ENCODE measurements around the gene CCNYL1.

DNA sequence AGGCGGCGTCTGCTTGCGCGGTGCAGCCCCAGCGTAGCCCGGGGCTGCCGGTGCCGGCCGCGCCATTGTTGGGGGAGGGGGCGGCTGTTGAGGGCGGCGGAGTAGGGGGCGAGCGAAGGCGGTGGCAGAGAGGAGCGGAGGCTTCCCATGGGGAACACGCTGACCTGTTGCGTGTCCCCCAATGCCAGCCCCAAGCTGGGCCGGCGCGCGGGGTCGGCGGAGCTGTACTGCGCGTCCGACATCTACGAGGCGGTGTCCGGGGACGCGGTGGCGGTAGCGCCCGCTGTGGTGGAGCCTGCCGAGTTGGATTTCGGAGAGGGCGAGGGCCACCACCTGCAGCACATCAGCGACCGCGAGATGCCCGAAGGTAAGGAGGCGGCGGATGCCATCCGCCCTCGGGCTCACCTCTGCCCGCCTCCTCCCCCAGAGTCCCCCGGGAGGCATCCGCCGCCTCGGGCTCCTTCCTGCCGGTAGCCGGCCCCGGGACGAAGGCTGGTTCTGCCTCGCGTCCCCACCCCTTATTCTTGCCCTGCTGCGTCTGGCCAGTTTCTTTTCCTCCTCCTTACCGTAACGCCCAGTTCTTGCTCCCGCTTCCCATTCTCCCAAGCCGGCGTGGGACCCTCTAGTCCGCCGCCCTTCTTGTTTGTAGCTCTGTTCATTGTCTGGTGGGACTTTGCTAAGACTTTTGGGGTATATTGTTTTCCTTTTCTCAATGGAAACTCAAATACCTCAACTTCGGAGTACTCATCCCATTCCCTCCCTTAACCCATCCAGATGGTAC, 500 bp downstream of the CCNYL1 start:
- TF ChIP-seq, protein P1, sequence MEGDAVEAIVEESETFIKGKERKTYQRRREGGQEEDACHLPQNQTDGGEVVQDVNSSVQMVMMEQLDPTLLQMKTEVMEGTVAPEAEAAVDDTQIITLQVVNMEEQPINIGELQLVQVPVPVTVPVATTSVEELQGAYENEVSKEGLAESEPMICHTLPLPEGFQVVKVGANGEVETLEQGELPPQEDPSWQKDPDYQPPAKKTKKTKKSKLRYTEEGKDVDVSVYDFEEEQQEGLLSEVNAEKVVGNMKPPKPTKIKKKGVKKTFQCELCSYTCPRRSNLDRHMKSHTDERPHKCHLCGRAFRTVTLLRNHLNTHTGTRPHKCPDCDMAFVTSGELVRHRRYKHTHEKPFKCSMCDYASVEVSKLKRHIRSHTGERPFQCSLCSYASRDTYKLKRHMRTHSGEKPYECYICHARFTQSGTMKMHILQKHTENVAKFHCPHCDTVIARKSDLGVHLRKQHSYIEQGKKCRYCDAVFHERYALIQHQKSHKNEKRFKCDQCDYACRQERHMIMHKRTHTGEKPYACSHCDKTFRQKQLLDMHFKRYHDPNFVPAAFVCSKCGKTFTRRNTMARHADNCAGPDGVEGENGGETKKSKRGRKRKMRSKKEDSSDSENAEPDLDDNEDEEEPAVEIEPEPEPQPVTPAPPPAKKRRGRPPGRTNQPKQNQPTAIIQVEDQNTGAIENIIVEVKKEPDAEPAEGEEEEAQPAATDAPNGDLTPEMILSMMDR (IDR thresholded peaks at IDR 0.05; ENCODE audit: poor library complexity, severe bottlenecking) = no peak
- TF ChIP-seq POLR2AphosphoS5 (IDR thresholded peaks at IDR 0.05) (no peak), EZH2 (IDR thresholded peaks at IDR 0.05; ENCODE audit: borderline replicate concordance, insufficient read depth, low read length, poor library complexity, severe bottlenecking) (no peak), EP300 (conservative IDR thresholded peaks at IDR 0.05; ENCODE audit: poor library complexity, severe bottlenecking) (no peak), SMC3 (conservative IDR thresholded peaks at IDR 0.05; ENCODE audit: poor library complexity) (no peak)

Data from neural cell (in vitro differentiated cells).